KOPT-K1 (cell line): Measurements from ENCODE around the gene SLC26A2.
"Not testable (repeated sequence)": the region's sequence is repeated elsewhere in the genome, so short reads cannot be mapped to it uniquely, and the experiment has no call there.

Source experiments
- H3K27ac ChIP-seq: fragments of 200-600 bp; sonication (generic); 2 replicates; pipeline ENCODE4 v1.5.1; 2016; ENCODE audit warnings: antibody characterized with exemption, mild to moderate bottlenecking, low read depth, low read length; ENCODE audit not compliant: poor library complexity, severe bottlenecking
- H3K36me3 ChIP-seq: fragments of 200-600 bp; sonication (generic); 2 replicates; pipeline ENCODE4 v1.5.1; 2017; ENCODE audit warnings: antibody characterized with exemption, mild to moderate bottlenecking, low read length, moderate library complexity; ENCODE audit not compliant: insufficient read depth
- H3K9me3 ChIP-seq: fragments of 200-600 bp; sonication (generic); 2 replicates; pipeline ENCODE4 v1.5.1; 2017; ENCODE audit warnings: antibody characterized with exemption, low read length, mild to moderate bottlenecking; ENCODE audit not compliant: insufficient read depth, poor library complexity, severe bottlenecking

SLC26A2 gene

DNA sequence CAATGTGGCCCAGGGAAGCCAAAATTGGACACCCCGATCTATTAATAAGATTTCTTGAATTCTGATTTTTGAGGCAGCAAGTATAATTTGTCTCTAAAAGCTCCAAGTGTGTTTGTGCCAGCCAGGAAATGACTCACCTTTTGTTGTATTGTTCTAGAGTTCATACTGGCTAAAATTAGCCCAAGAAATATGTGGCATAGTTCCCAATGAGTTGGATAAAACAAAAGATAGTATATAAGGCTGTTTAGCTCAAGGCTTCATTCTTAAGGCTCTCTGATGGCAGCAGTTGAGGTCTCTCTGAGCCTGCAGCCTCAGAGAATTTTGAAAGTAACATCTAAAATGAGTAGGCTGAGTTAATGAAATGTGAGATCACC lies 61.6 kb downstream of the SLC26A2 start:
- H3K27ac ChIP-seq, result no peak overlapping the region
- H3K36me3 ChIP-seq, result peaks cover 100% of the 10 kb centered on the region
- H3K9me3 ChIP-seq, result no peaks in the 10 kb centered on the region

DNA sequence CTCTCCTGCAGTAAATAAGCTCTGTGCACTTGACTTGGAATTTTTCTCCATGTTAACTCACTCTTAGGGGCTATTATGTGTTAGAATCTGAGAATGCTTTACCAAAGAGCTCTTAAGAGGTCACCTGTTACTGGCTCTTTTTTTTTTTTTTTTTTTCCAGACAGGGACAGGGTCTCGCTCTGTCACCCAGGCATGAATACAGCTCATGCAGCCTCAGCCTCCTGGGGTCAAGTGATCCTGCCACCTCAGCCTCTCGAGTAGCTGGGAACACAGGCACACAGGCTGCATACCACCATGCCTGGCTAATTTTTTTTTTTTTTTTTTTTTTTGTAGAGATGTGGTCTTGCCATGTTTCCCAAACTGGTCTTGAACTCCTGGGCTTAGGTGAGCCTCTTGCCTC lies 62.1 kb downstream of the SLC26A2 start:
- Histone ChIP-seq H3K9me3 (no peaks in the 10 kb centered on the region), H3K36me3 (peaks cover 100% of the 10 kb centered on the region), H3K27ac (no peak overlapping the region)

- Histone ChIP-seq H3K36me3 (peaks cover 100% of the 10 kb centered on the region), H3K9me3 (no peaks in the 10 kb centered on the region), H3K27ac (no peak overlapping the region)
These were observed 62.6 kb downstream of the SLC26A2 start for GRCh38 chr5:150023136-150023535.

DNA sequence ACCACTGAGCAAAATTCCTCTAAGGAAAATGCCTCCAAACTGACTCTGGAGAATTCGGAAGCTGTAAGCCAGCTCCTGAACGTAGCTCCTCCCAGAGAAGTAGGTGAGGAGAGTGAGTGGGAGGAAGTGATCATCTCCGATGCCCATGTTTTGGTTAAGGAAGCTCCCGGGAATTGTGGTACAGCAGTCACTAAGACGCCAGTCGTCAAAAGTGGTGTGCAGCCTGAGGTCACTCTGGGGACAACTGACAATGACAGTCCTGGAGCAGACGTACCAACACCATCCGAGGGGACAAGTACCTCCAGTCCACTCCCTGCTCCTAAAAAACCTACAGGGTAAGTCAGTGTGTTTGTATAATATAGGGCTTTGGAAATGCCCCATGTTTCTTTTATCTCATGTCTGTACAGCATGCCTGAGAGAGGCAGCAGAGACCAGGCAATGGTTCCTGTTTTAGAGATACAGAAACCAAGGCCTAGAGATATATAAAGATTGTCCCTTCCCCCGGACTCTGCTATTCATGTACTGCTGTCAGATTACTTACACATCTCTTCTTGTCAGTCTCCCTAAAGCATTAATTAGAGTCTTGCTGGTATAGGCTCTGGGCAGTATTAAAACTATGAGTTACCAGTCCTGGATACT lies 63.9 kb downstream of the SLC26A2 start:
- Histone ChIP-seq H3K27ac (no peak overlapping the region), H3K36me3 (peaks cover 98% of the 10 kb centered on the region), H3K9me3 (no peaks in the 10 kb centered on the region)

GRCh38 chr5:150026682-150027172 lies 66.2 kb downstream of the SLC26A2 start:
- H3K27ac ChIP-seq, result no peak overlapping the region
- no peaks in the 10 kb centered on the region for H3K9me3 ChIP-seq
- peaks cover 97% of the 10 kb centered on the region for H3K36me3 ChIP-seq

- not testable (repeated sequence) for H3K27ac ChIP-seq
These were observed 67.5 kb downstream of the SLC26A2 start for GRCh38 chr5:150028047-150028446.

DNA sequence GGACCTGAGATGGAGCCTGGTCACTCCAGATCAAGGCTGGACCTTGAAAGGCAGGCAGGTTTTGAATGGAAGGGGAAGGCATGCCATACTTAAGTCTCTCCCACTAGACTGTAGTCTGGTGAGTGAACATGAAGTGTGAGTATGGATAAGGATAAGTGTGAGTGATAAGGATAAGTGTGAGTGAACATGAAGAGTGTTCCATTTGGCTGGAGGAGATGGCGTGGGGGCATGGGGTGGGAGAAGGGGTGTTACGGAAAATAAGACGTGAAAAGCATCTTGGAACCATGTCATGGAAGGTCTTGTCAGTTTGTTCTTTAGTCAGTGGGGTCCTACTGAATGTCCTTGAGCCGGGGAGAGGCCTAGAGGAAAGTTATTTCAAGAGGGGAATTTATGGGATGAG lies 72.8 kb downstream of the SLC26A2 start:
- Histone ChIP-seq H3K36me3 (peaks cover 99% of the 10 kb centered on the region), H3K9me3 (no peaks in the 10 kb centered on the region), H3K27ac (no peak overlapping the region)

More at GRCh38 chr5:150028047-150028446, 67.5 kb downstream of the SLC26A2 start:
- peaks cover 97% of the 10 kb centered on the region for H3K36me3 ChIP-seq
- not testable (repeated sequence) for H3K9me3 ChIP-seq

GRCh38 chr5:150034662-150035061 lies 74.1 kb downstream of the SLC26A2 start:
- Histone ChIP-seq H3K9me3 (no peaks in the 10 kb centered on the region), H3K27ac (no peak overlapping the region), H3K36me3 (peaks cover 97% of the 10 kb centered on the region)

GRCh38 chr5:150035139-150035895 lies 74.8 kb downstream of the SLC26A2 start:
- H3K36me3 ChIP-seq, result peaks cover 98% of the 10 kb centered on the region
- no peaks in the 10 kb centered on the region for H3K9me3 ChIP-seq
- no peak overlapping the region for H3K27ac ChIP-seq

GRCh38 chr5:150036513-150036912 lies 76.0 kb downstream of the SLC26A2 start:
- Histone ChIP-seq H3K27ac (no peak overlapping the region), H3K36me3 (peaks cover 98% of the 10 kb centered on the region)

More at GRCh38 chr5:150036513-150036912, 76.0 kb downstream of the SLC26A2 start:
- H3K9me3 ChIP-seq, result no peaks in the 10 kb centered on the region
